HepG2 (cell line): ENCODE data around the gene LMAN2. TPM values are rescaled to one million over a fixed set of nuclear protein-coding genes. Genes with fewer than 3 reads are reported as not detected.

ENCODE experiments used
- ATAC-seq: fragments of 200-7000 bp; cut with Tn5 transposase; 3 replicates; pipeline ENCODE4 v1.9.1; 2020; ENCODE audit warnings: mild to moderate bottlenecking, moderate library complexity
- BruUV-seq: library from RNA; stranded (reverse); fragments of 400-500 nt; replicated peaks from 2 replicates; lab custom pipeline; 2021; lab: Mats Ljungman, UMichigan
- CTCF ChIA-PET: fragments of 300-600 bp; formaldehyde crosslinking; extraction: SDS; loops from one replicate; lab custom pipeline; 2021; ENCODE audit warnings: low total read pairs, inconsistent platforms, low intra/inter-chr PET ratio; lab: Yijun Ruan, JAX
- POLR2A ChIA-PET: fragments of 350-600 bp; sonication (Branson Sonifier 250); formaldehyde crosslinking; loops from one replicate; lab custom pipeline; 2020; ENCODE audit warnings: antibody characterized with exemption, inconsistent platforms; lab: Yijun Ruan, JAX
- DNase-seq: peaks from one replicate; pipeline ENCODE4 v3.0.0-alpha.2; 2015; ENCODE audit warnings: low spot score
- FAIRE-seq: peaks from 3 replicates; lab custom pipeline; 2011; peaks lifted over from hg19 to GRCh38; lab: Jason Lieb, UNC
- H2AFZ ChIP-seq: one replicate; pipeline ENCODE4 v1.6.1; 2011; ENCODE audit warnings: low read length, inconsistent platforms
- H3K27ac ChIP-seq: fragments of 300-600 bp; 3 replicates; pipeline ENCODE4 v1.8.0; 2011; ENCODE audit warnings: mixed run types, mild to moderate bottlenecking, mixed read lengths, low read length, inconsistent platforms; ENCODE audit not compliant: insufficient read depth; ENCODE audit errors: extremely low read length
- H3K27me3 ChIP-seq, 2 experiments: fragments of 200-600 bp in 1 of 2; 2 replicates in 1 of 2; 3 replicates in 1 of 2; pipeline versions ENCODE4 v1.6.0 to v1.8.0; 2011; ENCODE audit warnings: low read length in 2 of 2, mild to moderate bottlenecking in 2 of 2, moderate library complexity in 2 of 2, inconsistent platforms in 1 of 2; ENCODE audit not compliant: insufficient read depth in 2 of 2, control insufficient read depth in 1 of 2
- H3K36me3 ChIP-seq, 2 experiments: fragments of 200-600 bp in 1 of 2; replicated peaks in 1 of 2; 2 replicates in 1 of 2; 3 replicates in 1 of 2; pipeline versions ENCODE4 v1.5.1 to v1.8.0; 2011; ENCODE audit warnings: low read length in 2 of 2, inconsistent platforms in 1 of 2; ENCODE audit not compliant: insufficient read depth in 2 of 2, control insufficient read depth in 1 of 2
- H3K4me1 ChIP-seq: 2 replicates; pipeline ENCODE4 v1.5.1; 2012; ENCODE audit warnings: low read length, inconsistent platforms; ENCODE audit not compliant: insufficient read depth
- H3K4me2 ChIP-seq: 2 replicates; pipeline ENCODE4 v1.6.0; 2011; ENCODE audit warnings: low read depth, low read length, inconsistent platforms
- H3K4me3 ChIP-seq, 3 experiments: fragments of 200-600 bp in 1 of 3; sonication (generic), shearing (Covaris generic) in 1 of 3; replicated peaks in 1 of 3; 2 replicates each; pipeline ENCODE4 v1.5.1; 2011 to 2016; ENCODE audit warnings: low read length in 3 of 3, inconsistent platforms in 2 of 3, low read depth in 2 of 3, mild to moderate bottlenecking in 2 of 3, control low read depth in 1 of 3, mixed read lengths in 1 of 3; ENCODE audit not compliant: insufficient read depth in 1 of 3
- H3K79me2 ChIP-seq: one replicate; pipeline ENCODE4 v1.6.1; 2011; ENCODE audit warnings: low read length, inconsistent platforms; ENCODE audit not compliant: insufficient read depth
- H3K9ac ChIP-seq: 2 replicates; pipeline ENCODE4 v1.6.0; 2011; ENCODE audit warnings: mild to moderate bottlenecking, low read depth, low read length, inconsistent platforms; ENCODE audit not compliant: insufficient read depth
- H3K9me3 ChIP-seq: 2 replicates; pipeline ENCODE4 v1.5.1; 2012; ENCODE audit warnings: mild to moderate bottlenecking, low read length
- H4K20me1 ChIP-seq: 2 replicates; pipeline ENCODE4 v1.6.0; 2011; ENCODE audit warnings: inconsistent platforms, mild to moderate bottlenecking, low read length, moderate library complexity; ENCODE audit not compliant: insufficient read depth
- FOSL1 ChIP-seq: sonication (generic); formaldehyde crosslinking; IDR thresholded peaks from 2 replicates; pipeline ENCODE4 v1.9.0; 2021; ENCODE audit warnings: missing genetic modification reagents, borderline replicate concordance
- FOXO1 ChIP-seq: sonication (generic); formaldehyde crosslinking; IDR thresholded peaks from 2 replicates; pipeline ENCODE4 v1.4.0; 2020; ENCODE audit warnings: missing genetic modification reagents
- HOXA5 ChIP-seq: sonication (generic); formaldehyde crosslinking; IDR thresholded peaks from 2 replicates; pipeline ENCODE4 v1.4.0; 2020; ENCODE audit warnings: missing genetic modification reagents
- REPIN1 ChIP-seq: sonication (generic); formaldehyde crosslinking; IDR thresholded peaks from 2 replicates; pipeline ENCODE4 v1.8.0; 2022; ENCODE audit warnings: missing genetic modification reagents, low read depth, mild to moderate bottlenecking, borderline replicate concordance
- RFXAP ChIP-seq: sonication (generic); formaldehyde crosslinking; IDR thresholded peaks from 2 replicates; pipeline ENCODE4 v1.4.0; 2020; ENCODE audit warnings: missing genetic modification reagents, borderline replicate concordance
- SMAD1 ChIP-seq: sonication (generic); formaldehyde crosslinking; IDR thresholded peaks from 2 replicates; pipeline ENCODE4 v1.4.0; 2020; ENCODE audit warnings: missing genetic modification reagents, low read depth, mild to moderate bottlenecking, borderline replicate concordance
- ZBTB42 ChIP-seq: sonication (generic); formaldehyde crosslinking; IDR thresholded peaks from 2 replicates; pipeline ENCODE4 v1.5.0; 2020; ENCODE audit warnings: mild to moderate bottlenecking, missing genetic modification reagents
- ZNF7 ChIP-seq: IDR thresholded peaks from 2 replicates; pipeline ENCODE4 v1.6.1; 2016; ENCODE audit warnings: missing biosample characterization, missing genetic modification reagents
- ZNF780A ChIP-seq: sonication (generic); formaldehyde crosslinking; IDR thresholded peaks from 2 replicates; pipeline ENCODE4 v1.8.0; 2022; ENCODE audit warnings: mild to moderate bottlenecking, missing genetic modification reagents, moderate library complexity
- WGBS: methylation state at CpG from one replicate; pipeline ENCODE4 v1.1.6; 2017; ENCODE audit warnings: low lambda C conversion rate; 5-methylcytosine and 5-hydroxymethylcytosine counted together
- in situ Hi-C: cut with HindIII; loops from 2 replicates; pipeline ENCODE4 v1.10.0; 2017; ENCODE audit warnings: low pct_unique_long_range_greater_than_20kb; ENCODE audit not compliant: extremely low pct_ligation_motif_present
- intact Hi-C: fragments of 100-400 bp; cut with micrococcal nuclease; formaldehyde crosslinking; loops from one replicate; pipeline ENCODE4 v1.10.0; 2022; ENCODE audit not compliant: unreplicated experiment
- polyA plus RNA-seq, 8 experiments: library from polyadenylated mRNA; depleted of rRNA in 3 of 8; stranded (reverse) in 7 of 8; unstranded in 1 of 8; fragments of >200 nt; fragmentation: Illumina TruSeq in 4 of 8; extraction: Trizol in 4 of 8; gene quantifications; 2 replicates each; pipeline versions ENCODE4 v1.2.1 to v1.2.3, GENCODE V29; 2011 to 2016; ENCODE audit warnings: low read depth in 4 of 8, missing spikeins in 1 of 8, mixed read lengths in 1 of 8; ENCODE audit not compliant: insufficient read depth in 1 of 8
- total RNA-seq, 5 experiments: library from RNA; depleted of rRNA; stranded (reverse); fragments of >200 nt; fragmentation: Illumina TruSeq; extraction: Trizol; gene quantifications; 2 replicates each; pipeline ENCODE4 v1.2.3, GENCODE V29; 2016; ENCODE audit warnings: low read depth in 1 of 5
- TF ChIP-seq, protein P1 (sequence below): sonication (generic); formaldehyde crosslinking; IDR thresholded peaks from 2 replicates; pipeline ENCODE4 v1.8.0; 2022; ENCODE audit warnings: low read depth, missing genetic modification reagents
- TF ChIP-seq, protein P2 (sequence below): sonication (generic); formaldehyde crosslinking; IDR thresholded peaks from 2 replicates; pipeline ENCODE4 v1.4.0; 2020; ENCODE audit warnings: missing genetic modification reagents
- TF ChIP-seq, protein P3 (sequence below): sonication (generic); formaldehyde crosslinking; IDR thresholded peaks from 2 replicates; pipeline ENCODE4 v1.8.1; 2022; ENCODE audit warnings: mild to moderate bottlenecking, missing genetic modification reagents
- TF ChIP-seq, protein P4 (sequence below): sonication (generic); formaldehyde crosslinking; IDR thresholded peaks from 2 replicates; pipeline ENCODE4 v1.4.0; 2020; ENCODE audit warnings: missing genetic modification reagents

Gene LMAN2
- total and polyA plus RNA-seq, 2 of the 13 experiments (the other 11 are each of a cell fraction or from before 2014, with no cell fraction given) = 191 to 197 TPM

DNA sequence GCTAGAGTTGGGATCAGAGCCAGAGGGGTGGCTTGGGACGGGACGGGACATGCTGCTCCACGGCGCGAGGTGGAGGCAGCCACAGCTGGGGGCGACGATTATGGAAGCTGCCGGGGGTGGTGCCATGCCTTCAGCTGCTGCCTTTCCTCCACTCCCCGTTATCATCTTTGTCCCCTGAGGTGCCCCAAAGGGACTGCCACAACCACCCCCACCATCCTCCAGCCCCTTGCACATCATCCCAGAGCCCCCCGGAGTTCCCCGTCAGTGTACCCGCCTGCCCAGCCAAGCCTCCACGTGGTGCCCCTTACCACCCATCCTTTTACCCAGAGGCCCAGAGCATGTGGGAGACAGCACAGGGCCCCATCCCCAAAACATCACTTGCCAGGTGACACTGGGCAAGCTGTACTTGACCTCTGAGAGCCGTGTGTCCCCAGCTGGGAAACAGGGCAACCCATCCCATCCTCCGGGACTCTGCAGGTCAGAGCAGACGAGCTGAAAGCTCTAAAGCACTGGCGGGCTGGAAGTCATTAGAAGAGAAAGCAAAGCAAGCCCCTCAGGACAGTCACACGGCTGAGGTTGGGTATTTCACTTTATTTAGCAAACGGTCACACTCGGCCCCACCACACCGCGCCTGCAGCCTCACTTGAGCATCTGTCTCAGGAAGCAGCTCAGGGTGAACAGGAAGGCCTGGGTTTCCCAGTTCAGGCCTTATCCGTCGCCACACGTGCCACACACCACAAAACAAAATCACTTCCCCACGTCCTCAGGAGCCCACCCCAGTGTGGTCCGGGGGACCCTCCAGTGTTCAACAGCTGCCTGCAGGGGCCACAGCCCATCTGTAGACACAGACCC is 20.3 kb downstream of the LMAN2 start (continued):
- TF ChIP-seq HOXA5 (CRISPR knock-in tag) = no peak
- TF ChIP-seq, protein P1, sequence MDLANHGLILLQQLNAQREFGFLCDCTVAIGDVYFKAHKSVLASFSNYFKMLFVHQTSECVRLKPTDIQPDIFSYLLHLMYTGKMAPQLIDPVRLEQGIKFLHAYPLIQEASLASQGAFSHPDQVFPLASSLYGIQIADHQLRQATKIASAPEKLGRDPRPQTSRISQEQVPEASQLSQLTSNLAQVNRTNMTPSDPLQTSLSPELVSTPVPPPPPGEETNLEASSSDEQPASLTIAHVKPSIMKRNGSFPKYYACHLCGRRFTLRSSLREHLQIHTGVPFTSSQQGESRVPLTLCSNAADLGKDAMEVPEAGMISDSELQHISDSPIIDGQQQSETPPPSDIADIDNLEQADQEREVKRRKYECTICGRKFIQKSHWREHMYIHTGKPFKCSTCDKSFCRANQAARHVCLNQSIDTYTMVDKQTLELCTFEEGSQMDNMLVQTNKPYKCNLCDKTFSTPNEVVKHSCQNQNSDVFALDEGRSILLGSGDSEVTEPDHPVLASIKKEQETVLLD = no peak
- TF ChIP-seq, protein P2, sequence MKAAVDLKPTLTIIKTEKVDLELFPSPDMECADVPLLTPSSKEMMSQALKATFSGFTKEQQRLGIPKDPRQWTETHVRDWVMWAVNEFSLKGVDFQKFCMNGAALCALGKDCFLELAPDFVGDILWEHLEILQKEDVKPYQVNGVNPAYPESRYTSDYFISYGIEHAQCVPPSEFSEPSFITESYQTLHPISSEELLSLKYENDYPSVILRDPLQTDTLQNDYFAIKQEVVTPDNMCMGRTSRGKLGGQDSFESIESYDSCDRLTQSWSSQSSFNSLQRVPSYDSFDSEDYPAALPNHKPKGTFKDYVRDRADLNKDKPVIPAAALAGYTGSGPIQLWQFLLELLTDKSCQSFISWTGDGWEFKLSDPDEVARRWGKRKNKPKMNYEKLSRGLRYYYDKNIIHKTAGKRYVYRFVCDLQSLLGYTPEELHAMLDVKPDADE (CRISPR knock-in tag) = no peak

DNA sequence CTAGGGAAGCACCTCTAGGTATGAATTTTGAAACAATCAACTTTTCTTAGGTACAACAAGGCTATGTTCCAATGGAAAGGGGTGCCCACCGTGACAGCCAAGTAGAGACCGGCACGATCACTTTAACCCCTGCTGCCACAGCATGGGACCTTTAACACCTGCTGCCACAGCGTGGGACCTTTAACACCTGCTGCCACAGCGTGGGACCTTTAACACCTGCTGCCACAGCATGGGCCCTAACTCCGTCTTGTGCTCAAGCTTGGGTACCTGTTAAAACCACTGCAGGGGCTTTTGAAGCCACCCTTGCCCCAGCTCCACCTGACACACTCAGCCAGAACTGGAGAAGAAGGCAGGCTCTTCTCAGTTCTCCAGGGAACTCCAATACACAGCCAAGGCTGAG is 21.6 kb downstream of the LMAN2 start:
- no peak for ATAC-seq
- CTCF ChIA-PET = no interaction called here

More for the DNA sequence above, 21.6 kb downstream of the LMAN2 start:
- Histone ChIP-seq H3K9ac (no peak overlapping the region), H2AFZ (no peak overlapping the region), H3K4me2 (no peak overlapping the region), H3K4me3 (no peak overlapping the region), H3K79me2 (peaks cover 4% of the 10 kb centered on the region), H3K27me3 (no peaks in the 10 kb centered on the region), H4K20me1 (no peaks in the 10 kb centered on the region), H3K9me3 (no peaks in the 10 kb centered on the region), H3K36me3 (peaks cover 24 to 53% of the 10 kb centered on the region in 2 experiments), H3K4me1 (peaks cover 40% of the 10 kb centered on the region), H3K27ac (no peak overlapping the region)
- POLR2A ChIA-PET = no interaction called here
- WGBS = 100% methylated on average over 6 of the region's 6 CpGs
- in situ Hi-C loops (no loop called here), intact Hi-C loops (loop anchor here (5.0 kb wide), 1 partner anchor 117 kb away; the partner anchor contains the start of gene PRR7)
- BruUV-seq = no TSS peak
- no peak for TF ChIP-seq RFXAP
- no peak for TF ChIP-seq FOSL1 (CRISPR knock-in tag)
- TF ChIP-seq, protein P3, sequence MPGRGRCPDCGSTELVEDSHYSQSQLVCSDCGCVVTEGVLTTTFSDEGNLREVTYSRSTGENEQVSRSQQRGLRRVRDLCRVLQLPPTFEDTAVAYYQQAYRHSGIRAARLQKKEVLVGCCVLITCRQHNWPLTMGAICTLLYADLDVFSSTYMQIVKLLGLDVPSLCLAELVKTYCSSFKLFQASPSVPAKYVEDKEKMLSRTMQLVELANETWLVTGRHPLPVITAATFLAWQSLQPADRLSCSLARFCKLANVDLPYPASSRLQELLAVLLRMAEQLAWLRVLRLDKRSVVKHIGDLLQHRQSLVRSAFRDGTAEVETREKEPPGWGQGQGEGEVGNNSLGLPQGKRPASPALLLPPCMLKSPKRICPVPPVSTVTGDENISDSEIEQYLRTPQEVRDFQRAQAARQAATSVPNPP = no peak
- no peak for TF ChIP-seq ZNF780A (CRISPR knock-in tag)
- no peak for TF ChIP-seq REPIN1 (CRISPR knock-in tag)
- TF ChIP-seq SMAD1 = no peak
- TF ChIP-seq ZBTB42 (CRISPR knock-in tag) = no peak
- no peak for TF ChIP-seq ZNF7
- TF ChIP-seq, protein P4, sequence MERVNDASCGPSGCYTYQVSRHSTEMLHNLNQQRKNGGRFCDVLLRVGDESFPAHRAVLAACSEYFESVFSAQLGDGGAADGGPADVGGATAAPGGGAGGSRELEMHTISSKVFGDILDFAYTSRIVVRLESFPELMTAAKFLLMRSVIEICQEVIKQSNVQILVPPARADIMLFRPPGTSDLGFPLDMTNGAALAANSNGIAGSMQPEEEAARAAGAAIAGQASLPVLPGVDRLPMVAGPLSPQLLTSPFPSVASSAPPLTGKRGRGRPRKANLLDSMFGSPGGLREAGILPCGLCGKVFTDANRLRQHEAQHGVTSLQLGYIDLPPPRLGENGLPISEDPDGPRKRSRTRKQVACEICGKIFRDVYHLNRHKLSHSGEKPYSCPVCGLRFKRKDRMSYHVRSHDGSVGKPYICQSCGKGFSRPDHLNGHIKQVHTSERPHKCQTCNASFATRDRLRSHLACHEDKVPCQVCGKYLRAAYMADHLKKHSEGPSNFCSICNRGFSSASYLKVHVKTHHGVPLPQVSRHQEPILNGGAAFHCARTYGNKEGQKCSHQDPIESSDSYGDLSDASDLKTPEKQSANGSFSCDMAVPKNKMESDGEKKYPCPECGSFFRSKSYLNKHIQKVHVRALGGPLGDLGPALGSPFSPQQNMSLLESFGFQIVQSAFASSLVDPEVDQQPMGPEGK = no peak
- TF ChIP-seq FOXO1 (CRISPR knock-in tag) = no peak
- FAIRE-seq (no peak), DNase-seq (no peak)
